ENCODE measurements around the gene ARL3. TPM values are rescaled to one million over a fixed set of nuclear protein-coding genes. Genes with fewer than 3 reads are reported as not detected.

The ARL3 gene
- total and polyA plus RNA-seq, 7 donors: 2.8 to 6.5 (median 3.4) TPM

GRCh38 chr10:102676534-102677315 is 37.5 kb downstream of the ARL3 start:
- TF ChIP-seq, protein P1, sequence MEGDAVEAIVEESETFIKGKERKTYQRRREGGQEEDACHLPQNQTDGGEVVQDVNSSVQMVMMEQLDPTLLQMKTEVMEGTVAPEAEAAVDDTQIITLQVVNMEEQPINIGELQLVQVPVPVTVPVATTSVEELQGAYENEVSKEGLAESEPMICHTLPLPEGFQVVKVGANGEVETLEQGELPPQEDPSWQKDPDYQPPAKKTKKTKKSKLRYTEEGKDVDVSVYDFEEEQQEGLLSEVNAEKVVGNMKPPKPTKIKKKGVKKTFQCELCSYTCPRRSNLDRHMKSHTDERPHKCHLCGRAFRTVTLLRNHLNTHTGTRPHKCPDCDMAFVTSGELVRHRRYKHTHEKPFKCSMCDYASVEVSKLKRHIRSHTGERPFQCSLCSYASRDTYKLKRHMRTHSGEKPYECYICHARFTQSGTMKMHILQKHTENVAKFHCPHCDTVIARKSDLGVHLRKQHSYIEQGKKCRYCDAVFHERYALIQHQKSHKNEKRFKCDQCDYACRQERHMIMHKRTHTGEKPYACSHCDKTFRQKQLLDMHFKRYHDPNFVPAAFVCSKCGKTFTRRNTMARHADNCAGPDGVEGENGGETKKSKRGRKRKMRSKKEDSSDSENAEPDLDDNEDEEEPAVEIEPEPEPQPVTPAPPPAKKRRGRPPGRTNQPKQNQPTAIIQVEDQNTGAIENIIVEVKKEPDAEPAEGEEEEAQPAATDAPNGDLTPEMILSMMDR (IDR thresholded peaks at IDR 0.05): no peak
- Histone ChIP-seq H3K4me1 (peaks cover 45% of the 10 kb centered on the region), H3K36me3 (ENCODE audit: insufficient read depth in 1 of 2, low read depth in 1 of 2) (no peaks in the 10 kb centered on the region), H3K9me3 (no peaks in the 10 kb centered on the region), H3K27ac (peak overlapping the region; percentile 9), H3K4me3 (no peak overlapping the region), H3K27me3 (ENCODE audit: insufficient read depth in 3 of 3, low read length in 2 of 3) (no peaks in the 10 kb centered on the region)
- intact Hi-C loops (cut with DNase I): no loop called here
- no peak for DNase-seq
- 59 to 72% (median 68%) methylated on average over 9 of the region's 9 CpGs for WGBS, 3 donors
- no peak for ATAC-seq

GRCh38 chr10:102675666-102676533 is 38.3 kb downstream of the ARL3 start:
- TF ChIP-seq, protein P1 (IDR thresholded peaks at IDR 0.05): no peak
- Histone ChIP-seq H3K27me3 (ENCODE audit: insufficient read depth in 3 of 3, low read length in 2 of 3) (no peaks in the 10 kb centered on the region), H3K4me3 (no peak overlapping the region), H3K9me3 (no peaks in the 10 kb centered on the region), H3K4me1 (peaks cover 45% of the 10 kb centered on the region), H3K27ac (peak overlapping the region; percentile 41), H3K36me3 (ENCODE audit: insufficient read depth in 1 of 2, low read depth in 1 of 2) (no peaks in the 10 kb centered on the region)
- no peak for DNase-seq
- no peak for ATAC-seq
- intact Hi-C loops (cut with DNase I): no loop called here
- WGBS, 3 donors: 51 to 57% (median 54%) methylated on average over 16 of the region's 16 CpGs

GRCh38 chr10:102675011-102675665 is 39.1 kb downstream of the ARL3 start:
- intact Hi-C loops (cut with DNase I): no loop called here
- no peaks in the 10 kb centered on the region for H3K27me3 ChIP-seq (ENCODE audit: insufficient read depth in 3 of 3, low read length in 2 of 3)
- TF ChIP-seq, protein P1 (IDR thresholded peaks at IDR 0.05): no peak
- H3K4me3 ChIP-seq: no peak overlapping the region
- peaks cover 45% of the 10 kb centered on the region for H3K4me1 ChIP-seq
- no peak for DNase-seq
- H3K9me3 ChIP-seq: no peaks in the 10 kb centered on the region
- no peaks in the 10 kb centered on the region for H3K36me3 ChIP-seq (ENCODE audit: insufficient read depth in 1 of 2, low read depth in 1 of 2)
- 58 to 68% (median 60%) methylated on average over 8 of the region's 8 CpGs for WGBS, 3 donors
- H3K27ac ChIP-seq: no peak overlapping the region
- ATAC-seq: no peak

- H3K27ac ChIP-seq: peak overlapping the region; percentile 50
- peak overlapping the region; percentile 42 for H3K4me3 ChIP-seq
- intact Hi-C loops (cut with DNase I): no loop called here
- H3K36me3 ChIP-seq (ENCODE audit: insufficient read depth in 1 of 2, low read depth in 1 of 2): no peaks in the 10 kb centered on the region
- WGBS, 3 donors: 61 to 69% (median 63%) methylated on average over 2 of the region's 2 CpGs
- TF ChIP-seq, protein P1 (IDR thresholded peaks at IDR 0.05): no peak
- H3K9me3 ChIP-seq: no peaks in the 10 kb centered on the region
- DNase-seq (no peak), ATAC-seq (no peak)
- H3K4me1 ChIP-seq: peaks cover 48% of the 10 kb centered on the region
- no peaks in the 10 kb centered on the region for H3K27me3 ChIP-seq (ENCODE audit: insufficient read depth in 3 of 3, low read length in 2 of 3)
These were observed 39.6 kb downstream of the ARL3 start for GRCh38 chr10:102674566-102674965.
